ENCODE data around the gene BBC3.
"Not testable (repeated sequence)": the region's sequence is repeated elsewhere in the genome, so short reads cannot be mapped to it uniquely, and the experiment has no call there.

The BBC3 gene

GRCh38 chr19:47230921-47231214 is at the start of gene BBC3:
Gene BBC3 (minus strand): TSS chr19:47231199. CDS start chr19:47228431, 2,768 bp downstream.
- no peak for FAIRE-seq
- DNase-seq (ENCODE audit: insufficient read length, low spot score), result no peak

- DNase-seq (ENCODE audit: insufficient read length, low spot score), result no peak
- FAIRE-seq, result no peak
Observed at GRCh38 chr19:47280183-47280797, 49.3 kb upstream of the BBC3 start.

GRCh38 chr19:47276513-47276912 is 45.5 kb upstream of the BBC3 start:
- FAIRE-seq; DNase-seq (ENCODE audit: insufficient read length, low spot score): not testable (repeated sequence)

- FAIRE-seq, result no peak
- no peak for DNase-seq (ENCODE audit: insufficient read length, low spot score)
Observed at GRCh38 chr19:47275791-47276461, 44.9 kb upstream of the BBC3 start.

GRCh38 chr19:47274891-47275761 is 44.1 kb upstream of the BBC3 start:
- DNase-seq (ENCODE audit: insufficient read length, low spot score), result no peak

GRCh38 chr19:47274071-47274890 is 43.3 kb upstream of the BBC3 start, which contains the start of gene INAFM1:
Gene INAFM1 (plus strand): TSS chr19:47274885. CDS start chr19:47274920, 35 bp downstream.
- FAIRE-seq, result peak; percentile 98
- peak; percentile 97 for DNase-seq (ENCODE audit: insufficient read length, low spot score)

More at GRCh38 chr19:47274891-47275761, 44.1 kb upstream of the BBC3 start:
- no peak for FAIRE-seq

GRCh38 chr19:47273313-47274070 is 42.5 kb upstream of the BBC3 start:
- peak; percentile 99 for DNase-seq (ENCODE audit: insufficient read length, low spot score)
- no peak for FAIRE-seq

GRCh38 chr19:47272448-47273312 is 41.7 kb upstream of the BBC3 start:
- FAIRE-seq, result no peak

GRCh38 chr19:47271949-47272348 is 41.0 kb upstream of the BBC3 start:
- no peak for FAIRE-seq
- DNase-seq (ENCODE audit: insufficient read length, low spot score), result no peak

More at GRCh38 chr19:47272448-47273312, 41.7 kb upstream of the BBC3 start:
- peak; percentile 56 for DNase-seq (ENCODE audit: insufficient read length, low spot score)

GRCh38 chr19:47270408-47270807 is 39.4 kb upstream of the BBC3 start:
- no peak for DNase-seq (ENCODE audit: insufficient read length, low spot score)
- no peak for FAIRE-seq

- no peak for FAIRE-seq
Observed at GRCh38 chr19:47269596-47269995, 38.6 kb upstream of the BBC3 start.

GRCh38 chr19:47268028-47268427 is 37.0 kb upstream of the BBC3 start:
- FAIRE-seq, result no peak
- DNase-seq (ENCODE audit: insufficient read length, low spot score), result no peak

More at GRCh38 chr19:47269596-47269995, 38.6 kb upstream of the BBC3 start:
- no peak for DNase-seq (ENCODE audit: insufficient read length, low spot score)

GRCh38 chr19:47267350-47267759 is 36.4 kb upstream of the BBC3 start:
- DNase-seq (ENCODE audit: insufficient read length, low spot score) (no peak), FAIRE-seq (no peak)

- FAIRE-seq (no peak), DNase-seq (ENCODE audit: insufficient read length, low spot score) (no peak)
Observed at GRCh38 chr19:47266401-47266941, 35.5 kb upstream of the BBC3 start.

GRCh38 chr19:47264629-47265028 is 33.6 kb upstream of the BBC3 start:
- no peak for FAIRE-seq

GRCh38 chr19:47261946-47262793 is 31.2 kb upstream of the BBC3 start:
- FAIRE-seq, result peak; percentile 99
- DNase-seq (ENCODE audit: insufficient read length, low spot score), result peak; percentile 81

More at GRCh38 chr19:47264629-47265028, 33.6 kb upstream of the BBC3 start:
- no peak for DNase-seq (ENCODE audit: insufficient read length, low spot score)

GRCh38 chr19:47260476-47260875 is 29.5 kb upstream of the BBC3 start:
- DNase-seq (ENCODE audit: insufficient read length, low spot score) (no peak), FAIRE-seq (no peak)
